HG03159 (cell line): Measurements from ENCODE around the gene FSTL4.

Experiments used
- ATAC-seq: cut with Tn5 transposase; IDR thresholded peaks from one replicate; pipeline ENCODE4 v1.9.1; 2021; ENCODE audit warnings: mild to moderate bottlenecking, moderate library complexity; ENCODE audit not compliant: unreplicated experiment

The FSTL4 gene

GRCh38 chr5:133356396-133356983 lies 255.9 kb downstream of the FSTL4 start:
- no peak for ATAC-seq

DNA sequence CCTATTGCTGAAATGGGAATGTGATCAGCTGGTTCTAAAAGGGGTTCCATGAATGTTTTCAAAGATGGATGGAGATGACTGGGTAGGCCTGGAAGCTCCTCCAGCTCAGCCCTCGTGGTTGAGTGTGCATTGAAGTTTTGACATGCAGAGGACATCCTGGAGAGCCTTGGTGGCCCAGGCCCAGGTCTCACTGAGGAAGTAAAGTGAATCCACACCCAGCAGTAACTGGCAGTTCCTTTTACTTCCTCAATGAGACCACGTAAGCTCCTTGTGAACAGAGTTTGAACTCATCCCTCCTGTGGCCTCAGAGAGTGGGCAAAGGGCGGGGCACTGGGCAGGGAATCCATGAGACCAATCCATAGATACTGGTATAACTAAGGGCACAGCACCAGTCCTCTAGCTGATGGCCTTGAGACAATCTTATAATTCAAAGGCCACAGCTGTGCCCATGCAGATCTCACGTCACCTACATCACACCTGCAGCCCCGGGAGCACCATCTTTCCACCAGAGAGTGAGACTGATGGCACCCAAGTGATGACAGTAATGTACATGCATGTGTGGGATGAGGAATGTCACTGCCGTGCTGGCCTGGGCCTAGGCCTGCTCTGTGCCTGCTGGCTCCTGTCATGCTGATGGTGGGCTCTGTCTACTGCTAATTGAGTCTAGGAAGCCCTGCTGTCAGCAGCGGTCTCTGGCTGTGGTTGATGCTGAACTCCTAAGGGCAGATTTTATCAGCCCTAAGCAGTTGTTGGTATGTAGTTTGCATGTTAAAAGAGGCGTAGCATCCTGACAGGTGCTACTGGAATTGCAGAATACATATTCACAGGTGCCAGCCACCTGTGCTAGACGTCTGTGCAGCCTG lies 257.8 kb downstream of the FSTL4 start:
- no peak for ATAC-seq

DNA sequence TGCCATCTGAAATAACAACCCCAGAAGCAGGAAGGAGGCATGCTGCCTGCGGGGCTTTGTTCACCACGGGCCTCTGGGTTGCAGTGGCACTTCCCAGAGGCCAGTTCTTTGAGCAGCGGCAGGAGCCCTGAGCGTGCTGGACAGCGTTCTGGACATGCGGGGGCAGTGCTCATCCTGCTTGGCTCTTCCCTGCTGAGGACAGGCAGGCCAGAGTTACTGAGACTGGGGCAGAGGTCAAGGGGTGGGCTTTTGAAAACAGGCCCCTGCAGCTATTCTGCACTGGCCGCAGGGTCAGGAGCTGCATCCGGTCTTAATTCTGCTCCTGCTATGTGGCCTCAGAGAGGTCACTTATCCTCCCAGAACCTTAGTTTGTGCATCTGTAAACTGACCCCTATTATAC lies 258.6 kb downstream of the FSTL4 start:
- ATAC-seq: no peak

GRCh38 chr5:133348406-133348805 lies 263.9 kb downstream of the FSTL4 start:
- ATAC-seq: no peak

DNA sequence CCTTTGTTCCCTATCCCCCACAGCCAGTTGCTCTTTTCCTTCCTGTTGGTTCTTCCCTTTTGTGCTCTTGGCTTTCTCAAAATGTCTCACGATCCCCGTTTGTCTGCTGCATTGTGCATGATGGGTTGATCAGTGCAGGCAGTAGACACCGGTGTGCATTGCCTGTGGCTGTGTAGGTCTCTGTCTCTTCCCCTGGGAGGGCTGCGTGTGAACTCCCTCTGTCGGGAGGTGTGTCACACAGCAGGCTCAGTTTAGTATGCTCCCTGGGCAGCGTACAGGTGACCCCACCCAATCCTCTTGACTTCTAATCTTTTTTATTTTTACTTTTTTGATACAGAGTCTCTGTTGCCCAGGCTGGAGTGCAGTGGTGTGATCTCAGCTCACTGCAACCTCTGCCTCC lies 265.3 kb downstream of the FSTL4 start:
- ATAC-seq: no peak

GRCh38 chr5:133344266-133344665 lies 268.1 kb downstream of the FSTL4 start:
- no peak for ATAC-seq

DNA sequence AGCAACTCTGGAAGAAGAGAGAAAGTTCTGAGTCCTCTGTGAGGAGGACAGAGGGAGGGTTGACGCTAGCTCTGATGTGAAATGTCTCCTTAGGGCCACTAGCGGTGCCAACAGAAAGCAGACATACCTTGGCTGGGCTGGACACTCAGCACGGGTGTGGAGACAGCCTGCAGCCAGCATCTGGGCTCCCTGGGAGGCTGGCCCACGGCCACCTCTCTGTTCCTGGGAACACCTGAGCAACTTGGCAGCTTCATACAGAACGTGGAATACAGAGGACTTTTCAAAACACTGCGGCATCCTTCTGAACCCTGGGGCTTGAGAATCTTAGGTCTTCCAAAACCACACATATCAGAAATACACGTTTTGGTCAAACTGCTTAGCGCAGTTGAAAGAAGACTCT lies 269.1 kb downstream of the FSTL4 start:
- no peak for ATAC-seq

DNA sequence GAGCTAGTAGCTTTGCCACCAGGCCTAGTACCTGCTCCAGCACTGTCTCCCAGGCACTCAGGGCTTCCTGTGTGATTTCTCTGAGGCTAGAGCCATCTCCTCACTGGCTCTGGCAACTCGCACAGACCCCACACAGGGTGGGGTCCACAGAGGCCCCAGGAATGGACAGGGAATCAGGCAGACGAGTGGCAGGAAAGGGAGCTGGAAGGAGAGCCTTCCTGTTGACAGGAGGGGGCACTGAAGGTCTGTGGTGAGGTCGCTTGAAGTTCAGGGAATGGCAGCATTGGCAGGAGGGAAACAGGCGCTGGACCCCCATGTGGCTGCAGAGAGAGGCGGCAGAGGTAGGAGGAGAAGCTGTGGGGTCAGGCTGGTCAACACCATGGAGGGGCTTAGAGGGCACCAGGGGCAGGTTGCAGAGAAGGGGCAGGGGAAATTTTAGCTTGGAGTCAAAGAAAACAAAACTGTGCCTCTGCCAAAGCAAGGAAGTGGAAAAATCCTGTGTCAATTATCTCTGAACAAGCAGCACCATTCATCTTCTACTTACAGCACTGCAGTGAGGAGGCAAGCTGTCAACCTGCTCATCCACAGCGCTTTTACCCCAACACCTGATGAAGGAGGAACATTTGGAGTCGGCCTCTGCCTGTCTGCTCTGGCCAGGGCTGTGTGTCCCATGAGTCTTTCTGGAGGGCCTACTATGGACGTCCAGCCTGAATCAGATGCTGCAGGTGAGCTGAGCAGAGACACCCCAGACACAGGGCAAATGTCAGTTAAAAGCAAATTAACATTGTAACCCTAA lies 270.2 kb downstream of the FSTL4 start:
- no peak for ATAC-seq

GRCh38 chr5:133341296-133341695 lies 271.0 kb downstream of the FSTL4 start:
- ATAC-seq: no peak

DNA sequence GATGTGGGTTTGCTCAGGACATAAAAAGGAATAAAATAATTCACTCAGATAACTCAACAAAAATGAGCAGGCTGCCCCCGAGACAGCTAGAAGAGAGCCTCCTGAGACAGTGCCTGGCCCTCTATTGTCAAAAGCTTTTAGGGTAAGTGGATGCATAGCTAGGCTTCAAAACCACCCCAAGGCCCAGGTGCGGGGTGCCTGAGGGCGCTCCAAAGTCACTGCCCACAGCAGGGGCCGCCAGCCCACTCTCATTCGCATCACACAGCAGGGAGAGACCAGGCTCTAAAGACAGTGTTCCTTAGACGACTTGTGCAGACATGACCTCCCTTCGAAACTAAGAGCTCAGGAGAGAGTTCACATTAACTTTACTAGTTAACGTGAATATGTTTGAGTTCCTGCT lies 271.5 kb downstream of the FSTL4 start:
- ATAC-seq: no peak

DNA sequence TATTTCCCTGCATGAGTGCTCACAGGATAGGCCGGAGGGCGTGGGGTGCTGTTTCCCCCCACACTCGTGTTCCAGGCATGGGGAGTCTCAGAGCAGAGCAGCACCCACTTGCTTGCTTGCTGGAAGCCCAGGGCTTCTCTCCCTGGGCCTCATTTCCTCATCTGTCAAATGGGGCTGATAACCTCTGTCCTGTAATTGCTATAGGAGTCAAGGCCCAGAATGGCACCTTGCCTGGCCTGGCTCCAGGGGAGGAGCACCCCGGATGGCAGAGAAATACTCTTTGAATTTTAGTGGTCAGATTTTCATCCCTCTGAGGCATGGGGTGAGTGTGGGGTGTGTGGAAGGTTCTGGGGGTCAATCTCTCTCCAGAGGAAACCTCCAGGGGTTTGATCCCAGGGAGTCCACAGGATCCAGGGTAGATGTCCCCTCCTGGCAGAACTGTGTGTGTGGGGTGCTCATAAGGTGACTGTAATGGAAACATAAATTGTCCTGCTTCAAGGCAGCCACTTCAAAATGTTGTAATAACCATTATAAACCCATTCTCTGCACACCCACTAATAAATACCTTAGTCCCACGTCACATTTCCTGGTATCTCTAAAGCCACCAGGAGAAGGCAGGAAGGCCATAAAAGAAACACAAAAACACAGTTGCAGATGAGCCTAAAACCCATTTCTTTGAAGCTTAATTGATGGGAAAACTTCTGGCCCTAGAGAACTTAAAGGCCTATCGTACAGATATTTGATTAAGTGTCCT lies 272.2 kb downstream of the FSTL4 start:
- no peak for ATAC-seq

- no peak for ATAC-seq
Observed at GRCh38 chr5:133338504-133339355, 273.6 kb downstream of the FSTL4 start.

GRCh38 chr5:133337795-133338445 lies 274.4 kb downstream of the FSTL4 start:
- no peak for ATAC-seq

GRCh38 chr5:133336969-133337410 lies 275.4 kb downstream of the FSTL4 start:
- no peak for ATAC-seq

- ATAC-seq: no peak
Observed at GRCh38 chr5:133336121-133336968, 276.0 kb downstream of the FSTL4 start.

GRCh38 chr5:133334796-133335639 lies 277.3 kb downstream of the FSTL4 start:
- no peak for ATAC-seq

GRCh38 chr5:133333326-133334150 lies 278.8 kb downstream of the FSTL4 start:
- no peak for ATAC-seq
